Measurements from ENCODE around the gene ZNF576.

Gene ZNF576

DNA sequence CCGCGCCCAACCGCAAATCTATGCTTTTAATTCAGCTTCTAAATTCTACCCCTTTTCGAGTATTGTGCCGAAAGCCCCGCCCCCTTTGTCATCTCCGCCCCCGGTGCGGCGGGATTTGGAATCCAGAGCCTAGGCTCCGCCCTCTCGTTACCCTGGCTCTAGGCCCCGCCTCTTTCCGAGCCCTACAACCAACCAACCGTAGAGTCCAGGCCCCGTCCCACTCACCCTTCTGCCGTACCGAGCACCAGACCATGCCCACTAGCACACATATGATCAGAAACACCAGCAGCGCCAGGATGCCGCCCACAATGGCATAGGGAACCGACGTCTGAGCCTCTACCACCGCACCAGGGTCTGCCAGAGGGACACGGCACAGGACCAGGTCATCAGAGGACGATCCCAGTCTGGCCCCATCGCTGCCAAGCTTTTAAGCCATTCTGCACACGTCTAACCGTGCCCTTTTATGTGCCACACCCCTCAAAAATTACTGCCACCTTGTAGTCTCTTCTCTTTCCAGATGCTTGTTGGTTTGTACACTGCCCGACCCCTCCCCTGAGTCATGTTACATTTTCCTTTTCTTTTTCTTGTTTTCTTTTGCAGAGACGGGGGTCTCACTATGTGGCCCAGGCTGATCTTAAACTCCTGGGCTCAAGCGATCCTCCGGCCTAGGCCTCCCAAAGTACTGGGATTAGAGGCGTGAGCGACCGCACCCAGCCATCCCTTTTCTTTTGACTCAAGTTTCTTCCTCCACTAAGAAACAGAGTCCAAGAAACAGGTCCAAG is 27.7 kb downstream of the ZNF576 start:
- TF ChIP-seq, protein P1, sequence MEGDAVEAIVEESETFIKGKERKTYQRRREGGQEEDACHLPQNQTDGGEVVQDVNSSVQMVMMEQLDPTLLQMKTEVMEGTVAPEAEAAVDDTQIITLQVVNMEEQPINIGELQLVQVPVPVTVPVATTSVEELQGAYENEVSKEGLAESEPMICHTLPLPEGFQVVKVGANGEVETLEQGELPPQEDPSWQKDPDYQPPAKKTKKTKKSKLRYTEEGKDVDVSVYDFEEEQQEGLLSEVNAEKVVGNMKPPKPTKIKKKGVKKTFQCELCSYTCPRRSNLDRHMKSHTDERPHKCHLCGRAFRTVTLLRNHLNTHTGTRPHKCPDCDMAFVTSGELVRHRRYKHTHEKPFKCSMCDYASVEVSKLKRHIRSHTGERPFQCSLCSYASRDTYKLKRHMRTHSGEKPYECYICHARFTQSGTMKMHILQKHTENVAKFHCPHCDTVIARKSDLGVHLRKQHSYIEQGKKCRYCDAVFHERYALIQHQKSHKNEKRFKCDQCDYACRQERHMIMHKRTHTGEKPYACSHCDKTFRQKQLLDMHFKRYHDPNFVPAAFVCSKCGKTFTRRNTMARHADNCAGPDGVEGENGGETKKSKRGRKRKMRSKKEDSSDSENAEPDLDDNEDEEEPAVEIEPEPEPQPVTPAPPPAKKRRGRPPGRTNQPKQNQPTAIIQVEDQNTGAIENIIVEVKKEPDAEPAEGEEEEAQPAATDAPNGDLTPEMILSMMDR (conservative IDR thresholded peaks at IDR 0.05; ENCODE audit: low read depth) = no peak
- DNase-seq (ENCODE audit: low spot score) = no peak
- ChIA-PET POLR2A (ENCODE audit: low non-redundant PET) (no interaction called here), CTCF (interaction anchor here (0.7 to 1.0 kb wide), 3 partner anchors 11 to 69 kb away, joined by 3 to 5 read pairs (median 3); no protein-coding TSS in a partner anchor)
- H3K27ac ChIP-seq = no peak overlapping the region

DNA sequence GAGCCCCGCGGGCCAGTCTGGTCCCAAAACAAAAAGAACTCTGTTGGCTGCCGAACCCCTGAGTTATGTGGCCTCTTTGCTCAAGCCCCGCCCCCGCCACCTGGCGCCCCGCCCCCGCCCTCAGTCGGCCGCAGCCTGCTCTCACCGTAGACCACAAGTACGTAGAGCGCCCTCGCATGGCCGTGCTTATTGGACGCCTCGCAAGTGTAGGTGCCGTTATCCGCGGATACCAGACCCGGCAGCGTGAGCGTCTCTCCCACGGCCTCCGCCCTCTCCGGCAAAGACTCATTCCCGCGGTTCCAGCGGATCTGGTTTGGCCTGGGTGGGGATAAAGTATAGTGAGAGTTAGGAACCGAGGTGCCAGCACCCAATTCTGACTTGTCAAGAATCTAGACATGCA is 28.5 kb downstream of the ZNF576 start:
- no peak overlapping the region for H3K27ac ChIP-seq
- DNase-seq (ENCODE audit: low spot score) = no peak

DNA sequence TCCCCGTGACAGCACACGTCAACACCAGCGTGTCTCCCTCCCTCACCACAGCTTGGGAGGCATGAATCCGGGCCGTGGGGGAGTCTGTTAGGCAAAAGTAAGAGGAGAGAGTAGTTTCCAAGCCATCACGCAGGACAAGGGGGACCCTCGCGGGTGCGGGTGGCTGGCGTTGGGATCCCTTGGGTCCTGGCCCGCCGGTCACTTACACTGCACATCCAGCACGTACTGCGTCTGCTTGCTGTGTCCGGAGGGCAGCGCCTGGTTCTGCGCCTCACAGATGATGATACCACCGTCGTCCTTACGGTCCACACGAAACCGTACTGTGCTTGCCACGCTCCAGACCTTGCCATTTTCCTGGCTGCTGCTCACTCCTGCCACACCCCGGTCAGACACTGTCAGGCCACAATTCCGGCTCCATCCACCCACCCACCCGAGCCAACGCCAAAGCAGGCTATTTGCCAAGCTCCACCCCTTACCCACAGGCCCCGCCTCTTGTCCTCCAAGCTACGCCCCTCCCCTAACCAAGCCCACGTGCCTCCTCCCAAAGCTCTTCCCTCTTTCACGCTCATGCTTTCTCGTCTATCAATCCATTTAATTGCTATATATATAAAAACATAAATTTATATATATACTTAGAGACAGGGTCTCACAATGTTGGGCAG is 29.7 kb downstream of the ZNF576 start:
- peak; percentile 53 for DNase-seq (ENCODE audit: low spot score)
- CTCF ChIA-PET = no interaction called here
- TF ChIP-seq, protein P1 (conservative IDR thresholded peaks at IDR 0.05; ENCODE audit: low read depth) = no peak
- POLR2A ChIA-PET (ENCODE audit: low non-redundant PET) = no interaction called here
- H3K27ac ChIP-seq = no peak overlapping the region

More for the DNA sequence above, 28.5 kb downstream of the ZNF576 start:
- POLR2A ChIA-PET (ENCODE audit: low non-redundant PET) = no interaction called here
- CTCF ChIA-PET = interaction anchor here (0.7 to 1.0 kb wide), 2 partner anchors 11 to 70 kb away, joined by 3 to 5 read pairs; no protein-coding TSS in a partner anchor
- TF ChIP-seq, protein P1 (conservative IDR thresholded peaks at IDR 0.05; ENCODE audit: low read depth) = no peak

DNA sequence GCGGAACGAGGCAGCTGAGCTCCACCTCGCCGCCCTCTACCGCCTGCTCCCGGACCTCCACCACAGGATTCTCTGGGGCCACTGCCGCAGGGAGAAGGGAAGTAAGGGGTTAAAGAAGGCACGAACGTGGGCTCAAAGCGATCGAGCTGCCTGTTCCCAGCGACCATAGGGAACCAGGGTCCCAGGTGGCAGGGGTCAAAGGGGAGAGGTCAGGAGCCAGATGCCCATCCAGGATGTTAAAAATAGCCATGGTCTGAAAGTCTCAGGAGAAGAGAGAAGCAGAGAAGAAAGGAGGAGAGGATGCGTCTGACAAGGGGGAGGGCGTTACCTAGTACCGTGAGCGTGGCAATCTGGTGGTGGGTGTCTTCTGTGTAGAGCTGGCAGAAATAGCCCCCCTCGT is 30.4 kb downstream of the ZNF576 start:
- POLR2A ChIA-PET (ENCODE audit: low non-redundant PET) = no interaction called here
- TF ChIP-seq, protein P1 (conservative IDR thresholded peaks at IDR 0.05; ENCODE audit: low read depth) = no peak
- CTCF ChIA-PET = no interaction called here
- no peak overlapping the region for H3K27ac ChIP-seq
- DNase-seq (ENCODE audit: low spot score) = no peak

DNA sequence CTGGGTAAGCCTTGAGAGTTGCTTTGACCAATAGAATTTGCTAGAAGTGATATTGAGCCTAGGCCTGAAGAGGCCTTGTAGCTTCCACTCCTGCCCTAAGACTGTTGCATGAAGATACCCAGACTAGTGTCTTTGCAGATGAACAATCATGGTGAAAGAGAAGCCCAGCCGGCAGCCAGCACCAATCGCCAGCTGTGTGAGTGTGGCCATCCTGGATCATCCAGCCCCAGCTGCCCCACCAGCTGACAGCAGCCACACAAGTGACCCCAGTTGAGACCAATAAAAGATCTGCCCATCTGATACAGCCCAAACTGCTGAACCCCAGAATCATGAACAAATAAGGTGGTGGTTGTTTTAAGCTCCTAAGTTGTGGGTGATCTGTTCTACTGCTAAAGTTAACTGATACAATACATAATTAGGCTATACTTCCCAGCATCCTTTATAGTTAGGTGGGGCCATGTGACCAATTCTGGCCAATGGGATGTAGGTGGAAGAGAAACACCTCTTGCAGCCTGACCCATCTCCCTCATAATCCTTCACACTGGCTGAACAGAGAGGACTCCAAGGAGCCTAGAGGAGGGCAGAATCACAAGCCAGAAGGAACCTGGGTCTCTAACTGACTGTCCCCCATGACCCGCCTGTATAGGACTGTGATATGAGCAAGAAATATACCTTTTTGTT is 32.4 kb downstream of the ZNF576 start:
- POLR2A ChIA-PET (ENCODE audit: low non-redundant PET) = no interaction called here
- no peak for DNase-seq (ENCODE audit: low spot score)
- CTCF ChIA-PET = interaction anchor here (0.6 kb wide), 1 partner anchor 79 kb away, joined by 3 read pairs; no protein-coding TSS in a partner anchor
- TF ChIP-seq, protein P1 (conservative IDR thresholded peaks at IDR 0.05; ENCODE audit: low read depth) = no peak
- no peak overlapping the region for H3K27ac ChIP-seq

DNA sequence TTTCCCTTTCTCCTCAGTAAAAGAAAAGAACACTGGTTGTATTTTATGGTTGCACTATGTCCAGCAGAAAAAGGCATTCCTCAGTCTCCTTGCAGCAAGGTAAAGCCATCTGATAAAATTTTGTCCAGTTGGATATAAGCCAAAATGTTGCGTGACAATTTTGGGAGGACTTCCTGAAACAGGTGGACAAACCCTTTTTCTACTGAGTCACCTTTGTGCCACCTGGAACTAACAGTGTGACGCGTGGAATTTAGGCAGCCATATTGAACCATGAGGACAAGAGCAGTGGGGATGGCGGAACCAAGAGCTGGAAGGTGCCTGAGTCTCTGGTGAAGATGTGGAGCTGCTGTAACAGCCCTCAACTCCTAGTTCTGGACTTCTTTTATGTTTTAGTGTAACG is 35.1 kb downstream of the ZNF576 start:
- POLR2A ChIA-PET (ENCODE audit: low non-redundant PET) = no interaction called here
- CTCF ChIA-PET = no interaction called here

More for the DNA sequence above, 35.1 kb downstream of the ZNF576 start:
- H3K27ac ChIP-seq = no peak overlapping the region
- DNase-seq (ENCODE audit: low spot score) = no peak
- TF ChIP-seq, protein P1 (conservative IDR thresholded peaks at IDR 0.05; ENCODE audit: low read depth) = no peak
